Heart left ventricle (tissue), 13 donors: Measurements from ENCODE around the gene WDR86.

Experiments
- CTCF ChIP-seq, 12 donors: fragments of 200-600 bp; sonication (generic) in 4 of 12; IDR thresholded peaks; one replicate each; pipeline versions ENCODE4 v1.5.0 to v1.8.0; 2018 to 2022; ENCODE audit warnings: antibody characterized with exemption in 12 of 12, mild to moderate bottlenecking in 5 of 12
- POLR2A ChIP-seq, 2 donors: fragments of 450-650 bp; IDR thresholded peaks; one replicate each; pipeline ENCODE4 v1.6.1; 2017; ENCODE audit warnings: antibody characterized with exemption in 2 of 2, mild to moderate bottlenecking in 2 of 2, moderate library complexity in 2 of 2
- donor health status: ischemic (EF 13 %, LVEDD 7.1; RV severe dilation, severe dysfunction).
- donor health status: DM: no; HTN: yes; CAD: no.
- donor health status: DM: no; HTN: no; CAD: no.
- donor health status: ischemic (EF 25% LVEDD 6.9; RV normal size, moderate dysfunction).
- donor health status: ischemic (EF 25% LVEDD 5.7; RV mildly dilated, moderate dysfunction).
- donor health status: ischemic (EF 35%, LVEDD 5.7; RV mildly dilated, moderate dysfunction).
- donor health status: nonischemic (EF 11% LVEDD 7.7; RV severe dilation, severe dysfunction).
- donor health status: DM: yes; HTN: yes; CAD: no.
- donor health status: PGD.
- donor health status: ischemic (EF 29% LVEDD 5.4; RV normal size, mild dysfunction).
- donor health status: nonischemic (EF 23%, LVEDD 6.1; RV moderate dilation, normal function).

DNA sequence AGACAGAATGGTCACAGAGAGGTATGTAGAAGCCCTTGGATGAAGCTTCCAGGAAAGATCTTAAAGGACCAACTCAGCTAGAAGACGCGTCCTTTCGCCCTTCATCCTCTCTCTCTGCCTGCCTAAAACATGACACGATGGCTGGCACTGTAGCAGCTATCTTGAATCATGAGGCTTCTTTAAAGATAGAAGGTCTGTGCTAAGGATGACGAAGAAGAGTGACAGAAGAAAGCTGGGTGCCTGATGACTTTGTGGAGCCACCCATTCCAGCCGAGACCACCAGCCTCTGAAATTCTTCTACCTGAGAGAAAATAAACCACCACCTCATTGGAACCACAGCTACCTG lies 25.5 kb downstream of the WDR86 start:
- TF ChIP-seq CTCF (IDR thresholded peaks at IDR 0.05) (no peak), POLR2A (IDR thresholded peaks at IDR 0.05) (no peak)
